GM18873 (cell line): ENCODE measurements around the gene RP9.
A peak's percentile ranks its signal among the peaks of the same experiment; 100 is the strongest.

Experiments
- ATAC-seq: cut with Tn5 transposase; IDR thresholded peaks from one replicate; pipeline ENCODE4 v1.9.1; 2021; ENCODE audit warnings: mild to moderate bottlenecking, moderate library complexity, moderate number of reproducible peaks; ENCODE audit not compliant: unreplicated experiment, low FRiP score

The RP9 gene, protein sequence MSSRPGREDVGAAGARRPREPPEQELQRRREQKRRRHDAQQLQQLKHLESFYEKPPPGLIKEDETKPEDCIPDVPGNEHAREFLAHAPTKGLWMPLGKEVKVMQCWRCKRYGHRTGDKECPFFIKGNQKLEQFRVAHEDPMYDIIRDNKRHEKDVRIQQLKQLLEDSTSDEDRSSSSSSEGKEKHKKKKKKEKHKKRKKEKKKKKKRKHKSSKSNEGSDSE

DNA sequence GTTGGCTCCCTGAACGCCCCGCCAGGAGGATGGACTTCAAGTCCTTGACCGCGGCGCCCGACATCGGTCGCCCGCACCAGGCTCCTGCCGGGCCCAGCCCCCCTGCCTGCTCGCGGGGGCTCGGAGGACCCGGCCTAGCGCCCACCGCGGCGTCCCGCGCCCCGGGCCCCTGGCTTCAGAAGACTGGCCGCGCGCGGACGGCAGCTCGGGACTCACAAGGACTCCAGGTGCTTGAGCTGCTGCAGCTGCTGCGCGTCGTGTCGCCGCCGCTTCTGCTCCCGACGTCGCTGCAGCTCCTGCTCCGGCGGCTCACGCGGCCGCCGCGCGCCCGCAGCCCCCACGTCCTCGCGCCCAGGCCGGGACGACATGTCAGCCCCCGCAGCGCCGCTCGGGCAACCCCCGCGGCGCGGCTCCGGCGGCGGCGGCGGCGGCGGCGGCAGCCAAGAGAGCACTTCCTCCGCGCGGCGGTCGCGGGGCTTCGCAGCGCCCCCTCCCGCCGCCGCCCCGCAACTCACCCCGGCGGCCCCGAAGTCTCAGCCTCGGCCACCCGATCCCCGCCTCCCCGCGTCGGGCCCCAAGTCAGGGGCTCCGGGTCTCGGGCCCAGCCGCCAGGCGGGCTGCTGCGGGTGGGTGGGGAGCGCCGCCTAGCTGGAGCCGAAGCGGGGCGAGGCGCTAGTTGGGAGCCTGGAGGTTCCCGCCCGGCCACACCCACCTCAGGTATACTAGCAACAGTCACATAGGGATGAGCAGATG lies at the start of gene RP9:
RP9 (minus strand) TSS at position 400 of the 753 bp plus-strand sequence; CDS start at position 368, 32 bp downstream.
- peak; percentile 62 for ATAC-seq

DNA sequence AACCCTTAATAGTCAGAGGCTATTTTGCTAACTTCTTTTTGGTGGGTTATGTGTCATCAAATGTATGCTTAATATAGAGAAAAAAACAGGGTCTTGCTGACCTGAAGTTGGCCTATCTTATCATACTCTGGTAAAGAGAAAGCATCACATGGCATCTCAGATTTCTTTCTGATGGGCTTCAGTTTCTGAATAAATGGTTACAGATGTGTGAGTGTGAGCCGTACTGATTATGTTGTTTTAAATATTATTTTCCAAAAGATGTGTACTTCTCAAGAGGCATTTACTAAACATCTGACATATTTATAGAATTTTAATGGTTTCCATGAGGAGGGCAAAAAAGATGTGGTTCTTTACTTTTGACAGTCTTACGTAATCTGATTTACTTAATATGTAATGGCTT lies 48.6 kb upstream of the RP9 start:
- ATAC-seq: no peak

DNA sequence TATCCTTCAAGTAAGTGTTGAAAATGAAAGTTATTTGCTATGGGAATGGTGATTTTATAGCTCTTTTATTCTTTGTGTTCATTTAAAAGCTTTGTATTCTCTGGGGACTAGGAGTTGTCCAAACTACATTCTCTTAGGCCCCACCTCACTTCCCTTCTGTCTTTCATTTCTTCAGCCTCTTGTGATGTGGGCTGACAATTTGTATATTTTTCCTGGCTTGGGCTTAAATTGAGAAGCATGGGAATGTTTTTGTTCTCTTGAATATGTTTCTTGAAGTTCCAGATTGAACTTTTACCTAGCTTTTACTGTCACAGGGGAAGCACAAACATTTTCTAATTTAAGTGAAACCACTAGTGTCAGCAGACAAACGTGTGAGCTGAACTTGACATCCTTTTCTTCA lies 48.1 kb upstream of the RP9 start:
- no peak for ATAC-seq

DNA sequence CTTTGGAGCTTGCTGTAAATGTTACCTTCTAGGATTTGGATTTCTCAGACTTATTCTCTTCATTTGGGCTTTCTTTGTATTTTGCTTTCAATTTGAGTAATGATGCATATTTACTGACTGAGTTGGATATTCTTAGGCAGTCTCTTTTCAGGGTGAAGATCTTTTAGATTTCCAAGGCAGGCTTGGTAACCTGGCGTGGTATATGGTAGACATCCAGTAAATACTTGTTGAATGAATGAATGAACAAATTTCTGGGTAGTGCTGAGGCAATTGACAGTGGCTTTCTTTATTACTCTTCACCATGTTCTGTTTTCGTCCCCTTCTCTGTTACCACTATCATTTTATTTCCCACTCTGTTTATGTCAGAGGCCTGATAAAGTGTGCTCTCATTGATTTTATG lies 47.2 kb upstream of the RP9 start:
- no peak for ATAC-seq

DNA sequence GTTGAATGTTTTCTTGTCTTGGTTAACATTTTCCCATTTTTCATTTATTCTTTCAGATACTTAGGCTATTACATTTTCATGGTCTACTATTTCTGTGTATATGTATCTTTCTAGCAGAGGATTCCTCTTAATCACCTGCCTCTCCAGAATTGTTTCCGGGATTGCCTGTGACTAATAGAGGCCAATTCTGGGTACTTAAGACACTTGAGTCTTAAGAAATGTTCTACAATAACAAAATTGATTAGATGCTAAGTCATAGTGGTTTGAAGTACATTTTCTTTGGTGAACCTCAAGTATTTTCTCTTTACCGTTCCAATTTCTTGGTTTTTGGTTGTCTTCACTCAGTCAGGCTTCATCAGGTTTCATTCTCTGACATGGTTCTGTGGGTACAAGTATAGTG lies 46.6 kb upstream of the RP9 start:
- no peak for ATAC-seq

DNA sequence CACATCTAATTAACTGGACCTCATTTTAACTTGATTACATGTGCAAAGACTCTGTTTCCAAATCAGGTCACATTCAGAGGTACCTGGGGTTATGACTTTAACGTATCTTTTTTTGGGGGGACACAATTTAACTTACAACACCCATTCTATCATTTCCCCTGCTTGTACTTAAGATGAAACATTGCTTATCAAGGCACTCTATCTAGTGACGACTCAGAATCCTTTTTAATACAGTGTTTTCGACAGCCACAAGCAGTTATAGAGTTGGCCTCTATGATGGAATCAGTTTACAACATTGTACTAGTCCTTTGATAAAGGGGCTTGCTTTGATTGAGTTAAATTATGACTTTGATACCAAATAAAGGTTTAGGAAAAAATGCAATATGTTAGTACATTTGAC lies 42.9 kb upstream of the RP9 start:
- ATAC-seq: no peak

DNA sequence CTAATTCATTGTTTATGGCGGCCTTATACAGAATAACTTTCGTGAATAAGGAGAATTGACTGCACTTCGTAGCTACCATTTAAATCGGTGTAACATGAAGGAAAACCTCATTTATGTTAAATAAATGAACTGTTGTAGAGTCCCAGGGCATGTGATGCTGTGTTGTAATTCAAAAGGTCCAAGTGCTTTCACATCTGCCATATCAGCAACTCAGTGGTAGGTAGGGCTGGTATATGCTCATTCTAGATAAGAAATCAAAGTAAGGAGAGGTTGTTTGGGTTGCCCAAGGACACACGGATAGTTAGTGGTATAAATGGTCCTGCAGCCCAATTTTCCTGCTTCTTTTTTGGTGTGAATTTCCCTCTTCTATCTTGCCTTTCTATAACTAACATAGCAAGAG lies 36.0 kb upstream of the RP9 start:
- ATAC-seq: no peak

DNA sequence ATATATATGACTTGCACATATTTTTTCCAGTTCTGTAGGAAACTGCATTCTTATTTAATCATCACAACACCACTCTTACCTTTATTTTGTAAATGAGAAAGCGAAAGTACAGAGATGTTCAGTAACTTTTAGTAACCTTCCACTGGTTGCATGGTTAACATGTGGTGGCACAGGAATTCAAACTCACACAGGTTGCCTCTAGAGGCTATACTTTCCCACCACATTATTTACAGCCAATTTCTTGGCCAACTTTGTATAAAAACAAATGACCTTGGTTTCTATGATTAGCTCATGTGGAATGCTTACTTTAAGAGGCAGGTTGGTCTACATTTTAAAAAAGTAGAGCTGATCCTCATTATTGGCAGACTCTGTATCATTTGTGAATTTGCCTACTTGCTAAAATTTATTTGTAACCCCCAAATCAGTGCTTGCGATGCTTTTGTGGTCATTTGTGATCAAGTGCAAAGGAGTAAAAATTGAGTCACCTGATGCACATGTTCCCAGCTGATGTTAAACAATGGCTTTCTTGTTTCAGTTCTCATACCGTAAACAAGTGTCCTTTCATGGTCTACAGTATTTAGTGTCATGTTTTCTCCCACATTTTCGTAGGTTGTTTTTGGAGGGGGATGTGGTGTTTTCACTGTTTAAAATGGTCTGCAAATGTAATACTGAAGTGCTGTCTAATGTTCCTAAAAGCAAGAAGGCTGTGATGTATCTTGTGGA lies 35.0 kb upstream of the RP9 start:
- no peak for ATAC-seq

DNA sequence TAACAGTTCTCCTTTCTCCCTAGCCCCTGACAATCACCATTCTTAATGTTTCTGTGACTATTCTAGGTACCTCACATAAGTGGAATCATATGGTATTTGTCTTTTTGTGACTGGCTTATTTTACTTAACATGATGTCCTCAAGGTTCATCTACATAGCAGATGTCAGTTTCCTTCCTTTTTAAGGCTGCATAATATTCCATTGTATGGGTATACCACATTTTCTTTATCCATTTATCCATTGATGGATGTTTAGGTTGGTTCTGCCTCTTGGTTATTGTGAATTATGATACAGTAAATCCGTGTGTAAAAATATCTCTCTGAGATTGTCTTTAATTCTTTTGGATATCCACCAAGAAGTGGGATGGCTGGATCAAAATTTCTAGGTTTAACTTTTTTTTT lies 33.4 kb upstream of the RP9 start:
- no peak for ATAC-seq

DNA sequence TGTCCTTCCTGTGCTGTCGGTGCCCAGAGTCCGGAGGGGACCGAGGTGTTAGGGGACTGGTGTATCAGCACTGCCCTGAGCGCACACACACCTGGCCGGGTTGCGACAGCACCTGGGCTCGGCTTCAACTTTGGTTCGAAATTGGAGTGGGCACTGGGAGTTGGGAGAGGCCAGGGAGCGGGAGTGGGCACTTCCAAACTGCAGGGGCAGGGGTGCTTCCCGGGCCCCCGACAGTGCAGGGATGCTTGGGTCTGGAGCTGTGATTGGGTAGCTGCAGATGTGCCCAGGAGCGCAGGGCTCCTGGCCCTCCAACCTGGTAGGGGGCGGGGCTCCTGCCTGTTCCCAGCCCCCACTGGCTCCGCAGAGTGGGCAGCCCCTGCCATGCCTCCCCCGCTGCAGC lies 27.9 kb upstream of the RP9 start:
- ATAC-seq: no peak

DNA sequence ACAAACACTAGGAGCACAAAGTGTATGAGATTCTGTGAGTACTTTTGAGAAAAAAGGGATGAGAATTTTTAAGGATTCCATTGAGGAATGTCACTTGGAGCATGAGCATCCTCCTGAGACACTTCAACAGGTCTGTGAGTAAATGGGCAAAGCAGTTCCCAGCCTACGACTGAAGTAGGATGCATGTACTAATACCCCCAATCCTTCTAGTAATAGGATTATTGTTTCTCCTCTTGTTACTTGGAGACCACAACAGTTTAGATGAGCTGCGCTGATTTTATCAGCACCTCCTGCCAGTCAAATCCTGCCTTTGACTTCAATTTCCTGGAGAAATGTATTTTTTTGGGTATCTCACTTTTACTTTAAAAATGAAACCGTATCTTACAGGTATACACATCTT lies 21.0 kb upstream of the RP9 start:
- no peak for ATAC-seq

DNA sequence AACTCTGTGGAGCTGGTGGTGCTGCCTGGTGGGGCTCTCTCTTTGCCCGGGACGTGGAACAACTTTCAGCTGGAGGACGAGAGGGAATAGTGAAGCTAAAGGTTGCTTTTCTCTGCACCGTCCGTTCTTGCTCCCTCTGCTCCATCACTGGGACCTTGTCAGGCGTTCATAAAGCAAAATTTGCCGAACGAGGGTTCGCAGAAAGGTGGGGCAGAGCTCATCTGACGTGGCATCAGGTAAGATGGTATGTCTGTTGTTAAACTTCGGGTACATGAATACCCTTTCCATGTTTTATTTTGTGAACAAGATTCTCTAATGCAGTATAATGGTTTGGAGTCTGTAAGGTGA lies 20.6 kb upstream of the RP9 start:
- ATAC-seq: no peak

DNA sequence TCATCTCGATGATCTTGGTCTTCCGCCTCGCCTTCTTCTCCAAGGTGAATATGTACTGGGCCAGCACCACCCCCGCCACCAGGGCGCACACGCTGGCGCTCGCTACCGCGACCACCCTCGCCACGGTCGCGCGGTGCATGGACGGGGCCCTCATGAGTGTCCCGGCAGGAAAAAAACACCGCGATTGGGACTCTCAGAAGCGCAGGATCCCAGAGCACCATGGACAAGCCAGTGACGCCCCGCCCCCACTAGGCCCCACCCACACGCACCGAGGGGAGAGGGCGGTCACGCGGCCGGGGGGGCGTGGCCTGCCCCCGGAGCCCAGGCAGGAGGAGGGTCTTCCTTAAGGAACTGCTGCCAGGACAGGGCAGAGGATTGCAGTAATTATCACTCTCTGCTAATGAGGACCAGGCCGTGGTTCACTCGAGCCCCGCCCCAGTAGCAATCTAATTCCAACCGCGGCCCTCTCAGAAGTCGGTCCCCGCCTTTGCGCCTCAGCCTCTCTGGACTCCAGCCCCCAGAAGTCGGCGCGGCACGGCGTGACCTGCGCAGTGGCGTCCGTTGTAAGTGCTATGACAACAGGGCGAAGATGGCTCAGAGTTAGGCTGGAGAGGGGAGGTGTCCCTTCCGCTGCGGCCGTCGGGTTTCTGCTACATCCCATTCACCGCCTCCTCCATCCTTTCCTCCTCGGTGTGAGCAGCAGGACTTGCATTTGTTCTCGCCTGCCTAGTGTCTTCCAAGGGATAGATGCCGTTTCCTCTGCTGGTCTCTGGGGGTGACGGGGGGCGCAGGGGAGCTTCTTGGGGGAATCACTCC lies 20.0 kb upstream of the RP9 start, which contains the start of gene BBS9:
BBS9 (plus strand) TSS at position 575 of the 816 bp plus-strand sequence. CDS start 16,689 bp downstream, outside the sequence.
- ATAC-seq: peak; percentile 100

DNA sequence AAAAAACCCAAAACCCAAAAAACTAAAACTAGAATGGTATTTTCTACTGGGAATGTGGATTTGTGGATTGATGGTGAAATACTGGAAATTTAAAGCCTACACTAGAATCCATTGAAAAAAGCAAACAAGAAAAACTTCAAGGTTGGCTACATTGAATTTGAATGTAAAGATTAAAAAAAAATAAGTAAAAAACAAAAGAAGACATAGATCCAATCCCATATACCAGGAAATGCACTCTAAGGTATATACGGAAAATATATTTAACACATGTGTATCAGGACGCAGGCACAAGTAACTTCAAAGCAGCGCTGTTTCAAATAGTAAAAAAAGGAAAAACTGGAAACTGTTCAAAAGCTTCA lies 19.4 kb upstream of the RP9 start:
- ATAC-seq: no peak

DNA sequence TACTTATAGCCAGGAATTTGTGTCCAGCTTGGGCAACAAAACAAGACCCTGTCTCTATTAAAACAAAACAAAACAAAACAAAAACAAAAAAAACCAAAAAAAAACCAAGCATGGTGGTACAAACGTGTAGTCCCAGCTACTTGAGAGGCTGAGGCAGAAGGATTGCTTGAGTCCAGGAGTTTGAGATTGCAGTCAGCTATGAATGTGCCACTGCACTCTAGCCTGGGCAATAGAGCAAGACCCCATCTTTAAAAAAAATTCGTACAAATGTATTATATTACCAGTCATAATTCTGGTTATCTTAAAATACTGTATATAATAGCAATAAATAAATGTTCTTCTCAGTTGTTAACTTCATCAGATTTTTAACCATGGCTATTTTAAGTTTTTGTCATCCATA lies 17.9 kb upstream of the RP9 start:
- ATAC-seq: no peak

DNA sequence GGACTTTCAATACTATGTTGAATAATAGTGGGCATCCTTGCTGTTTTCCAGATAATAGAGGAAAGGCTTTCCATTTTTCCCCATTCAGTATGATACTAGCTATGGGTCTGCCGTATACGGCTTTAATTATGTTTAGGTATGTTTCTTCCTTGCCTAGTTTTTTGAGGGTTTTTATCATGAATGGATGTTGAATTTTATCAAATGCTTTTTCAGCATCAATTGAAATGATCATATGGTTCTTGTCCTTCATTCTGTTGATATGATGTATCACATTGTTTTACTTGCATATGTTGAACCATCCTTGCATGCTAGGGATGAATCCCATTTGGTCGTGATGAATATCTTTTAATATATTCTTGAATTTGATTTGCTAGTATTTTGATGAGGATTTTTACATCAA lies 9.2 kb upstream of the RP9 start:
- ATAC-seq: no peak

DNA sequence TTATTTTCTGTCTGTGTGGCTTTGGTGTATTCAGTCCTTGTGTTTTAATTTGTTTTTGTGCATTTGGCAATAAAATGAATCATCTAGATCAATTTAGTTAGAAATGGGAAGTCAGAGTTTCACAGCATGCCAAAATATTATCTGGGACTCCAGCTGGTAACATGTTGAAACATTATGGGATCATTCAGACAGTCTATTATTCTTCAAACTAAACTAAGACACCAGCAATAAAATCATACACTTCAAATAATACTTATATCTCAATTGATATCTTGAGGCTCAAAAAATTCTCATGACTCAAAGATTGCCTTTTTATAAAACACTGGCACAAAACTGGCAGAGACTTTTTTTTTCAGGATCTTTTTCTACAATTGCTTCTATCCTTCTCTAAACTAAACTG lies 5.8 kb upstream of the RP9 start:
- no peak for ATAC-seq

DNA sequence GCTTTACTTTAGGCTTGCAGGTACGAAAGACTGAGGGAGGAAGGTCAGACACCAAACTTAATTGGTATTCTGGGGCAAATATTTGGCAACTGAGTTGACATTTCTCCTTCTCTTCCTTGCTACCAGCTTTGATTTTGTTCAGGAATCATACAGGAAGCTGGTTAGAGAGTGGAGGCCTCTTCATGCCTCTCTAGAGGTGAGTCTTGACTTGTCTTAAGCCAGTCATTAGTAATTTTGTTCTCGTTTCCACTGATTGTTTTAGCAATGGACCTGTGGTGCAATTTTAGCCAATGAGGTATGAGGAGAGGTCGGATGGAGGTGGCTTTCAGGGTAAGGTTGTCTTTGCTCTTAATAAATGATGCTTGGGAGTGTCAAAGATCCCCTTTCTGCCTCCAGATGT lies 2.4 kb upstream of the RP9 start:
- no peak for ATAC-seq

DNA sequence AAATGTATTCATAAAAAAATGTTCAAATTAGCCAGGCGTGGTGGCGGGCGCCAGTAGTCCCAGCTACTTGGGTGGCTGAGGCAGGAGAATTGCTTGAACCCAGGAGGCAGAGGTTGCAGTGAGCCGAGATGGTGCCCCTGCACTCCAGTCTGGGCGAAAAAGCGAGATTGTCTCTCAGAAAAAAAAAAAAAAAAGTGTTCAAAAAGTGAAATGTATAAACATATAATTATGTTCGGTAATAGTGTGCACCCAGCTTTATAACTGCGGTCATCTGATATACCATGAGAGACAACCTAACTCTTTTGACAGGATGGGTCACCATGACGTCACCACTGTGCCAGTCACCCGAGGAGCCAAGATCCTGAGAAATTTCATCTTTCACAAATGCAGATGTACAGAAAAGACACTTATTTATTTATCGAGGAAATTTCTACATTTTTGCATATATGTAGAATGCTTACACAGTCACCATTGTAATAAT lies 594 bp upstream of the RP9 start:
- no peak for ATAC-seq

DNA sequence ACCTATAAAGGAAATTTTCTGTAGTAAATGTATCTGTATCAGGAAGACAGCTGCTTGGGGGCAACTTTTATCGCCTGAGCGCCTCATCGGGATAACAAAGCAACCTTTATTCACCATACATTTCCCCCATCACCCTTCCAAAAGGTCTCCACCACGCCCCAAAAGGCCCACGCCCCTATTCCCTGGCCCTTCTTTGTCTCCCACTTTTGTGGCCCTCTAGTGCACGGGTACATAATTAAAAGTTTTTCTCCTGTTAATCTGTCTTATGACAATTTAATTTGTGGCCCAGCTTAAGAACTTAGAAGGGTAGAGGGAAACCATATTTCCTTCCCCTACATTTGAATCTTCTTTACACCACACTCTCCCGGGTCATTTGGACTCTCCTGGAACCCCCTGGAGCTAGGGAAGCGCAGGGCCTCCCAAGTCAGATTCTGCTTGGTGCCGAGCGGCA lies 625 bp downstream of the RP9 start:
- ATAC-seq: no peak
